ENCODE measurements around the gene PMVK.

DNA sequence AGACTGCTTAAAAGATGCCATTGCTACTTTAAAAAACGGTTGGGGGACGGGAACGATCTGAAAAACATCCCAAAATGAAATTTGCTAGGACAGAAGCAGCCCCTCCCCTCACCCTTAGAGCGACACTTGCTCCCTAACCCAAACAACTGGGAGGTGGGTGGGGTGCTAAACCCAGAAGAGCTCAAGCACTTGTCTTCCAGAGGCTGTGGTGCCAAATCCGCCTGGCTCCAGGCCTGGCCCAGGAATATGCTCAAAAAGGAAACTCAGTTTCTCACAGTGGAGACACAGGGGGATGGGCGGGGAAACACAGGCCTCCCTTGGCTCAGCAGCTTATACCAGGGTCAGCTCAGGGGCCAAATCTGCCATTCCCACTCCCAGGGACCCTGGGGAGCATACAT, 20.0 kb upstream of the PMVK start:
- TF ChIP-seq, protein P1, sequence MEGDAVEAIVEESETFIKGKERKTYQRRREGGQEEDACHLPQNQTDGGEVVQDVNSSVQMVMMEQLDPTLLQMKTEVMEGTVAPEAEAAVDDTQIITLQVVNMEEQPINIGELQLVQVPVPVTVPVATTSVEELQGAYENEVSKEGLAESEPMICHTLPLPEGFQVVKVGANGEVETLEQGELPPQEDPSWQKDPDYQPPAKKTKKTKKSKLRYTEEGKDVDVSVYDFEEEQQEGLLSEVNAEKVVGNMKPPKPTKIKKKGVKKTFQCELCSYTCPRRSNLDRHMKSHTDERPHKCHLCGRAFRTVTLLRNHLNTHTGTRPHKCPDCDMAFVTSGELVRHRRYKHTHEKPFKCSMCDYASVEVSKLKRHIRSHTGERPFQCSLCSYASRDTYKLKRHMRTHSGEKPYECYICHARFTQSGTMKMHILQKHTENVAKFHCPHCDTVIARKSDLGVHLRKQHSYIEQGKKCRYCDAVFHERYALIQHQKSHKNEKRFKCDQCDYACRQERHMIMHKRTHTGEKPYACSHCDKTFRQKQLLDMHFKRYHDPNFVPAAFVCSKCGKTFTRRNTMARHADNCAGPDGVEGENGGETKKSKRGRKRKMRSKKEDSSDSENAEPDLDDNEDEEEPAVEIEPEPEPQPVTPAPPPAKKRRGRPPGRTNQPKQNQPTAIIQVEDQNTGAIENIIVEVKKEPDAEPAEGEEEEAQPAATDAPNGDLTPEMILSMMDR (IDR thresholded peaks at IDR 0.05; ENCODE audit: control extremely low read depth in 1 of 3, insufficient read depth in 1 of 3, low read depth in 1 of 3, low read length in 3 of 3), result no peak
- TF ChIP-seq EP300 (IDR thresholded peaks at IDR 0.05; ENCODE audit: borderline replicate concordance in 1 of 2, low read depth in 2 of 2, low read length in 2 of 2) (no peak), POLR2A (IDR thresholded peaks at IDR 0.05; ENCODE audit: control extremely low read depth in 1 of 2, low read depth in 2 of 2, low read length in 2 of 2) (no peak), EZH2 (IDR thresholded peaks at IDR 0.05; ENCODE audit: low read depth, low read length, severe bottlenecking) (no peak), BRCA1 (IDR thresholded peaks at IDR 0.05; ENCODE audit: low read depth, low read length) (no peak), JUN (IDR thresholded peaks at IDR 0.05; ENCODE audit: low read depth, low read length) (no peak), ZNF274 (IDR thresholded peaks at IDR 0.05; ENCODE audit: borderline replicate concordance, extremely low read depth, low read length) (no peak), POLR2AphosphoS5 (IDR thresholded peaks at IDR 0.05; ENCODE audit: low read depth, low read length) (no peak), SUZ12 (IDR thresholded peaks at IDR 0.05; ENCODE audit: low read length) (no peak), TAF1 (IDR thresholded peaks at IDR 0.05; ENCODE audit: low read depth, low read length) (no peak), NRF1 (IDR thresholded peaks at IDR 0.05; ENCODE audit: low read depth, low read length) (no peak), EGR1 (IDR thresholded peaks at IDR 0.05; ENCODE audit: borderline replicate concordance, low read depth, low read length) (no peak), SP1 (IDR thresholded peaks at IDR 0.05; ENCODE audit: low read depth, low read length) (no peak)
- TF ChIP-seq, protein P2, sequence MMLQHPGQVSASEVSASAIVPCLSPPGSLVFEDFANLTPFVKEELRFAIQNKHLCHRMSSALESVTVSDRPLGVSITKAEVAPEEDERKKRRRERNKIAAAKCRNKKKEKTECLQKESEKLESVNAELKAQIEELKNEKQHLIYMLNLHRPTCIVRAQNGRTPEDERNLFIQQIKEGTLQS (IDR thresholded peaks at IDR 0.05; ENCODE audit: insufficient read depth, low read depth, low read length), result no peak

Data from H1 (cell line).